Measurements from ENCODE around the gene NOL6. TPM values are rescaled to one million over a fixed set of nuclear protein-coding genes. Genes with fewer than 3 reads are reported as not detected.
A peak's percentile ranks its signal among the peaks of the same experiment; 100 is the strongest.

NOL6 gene
- total and polyA plus RNA-seq, 9 of the 15 experiments (the other 6 are each of a cell fraction or from before 2014, with no cell fraction given), result 7.7 to 58.9 (median 27.0) TPM

DNA sequence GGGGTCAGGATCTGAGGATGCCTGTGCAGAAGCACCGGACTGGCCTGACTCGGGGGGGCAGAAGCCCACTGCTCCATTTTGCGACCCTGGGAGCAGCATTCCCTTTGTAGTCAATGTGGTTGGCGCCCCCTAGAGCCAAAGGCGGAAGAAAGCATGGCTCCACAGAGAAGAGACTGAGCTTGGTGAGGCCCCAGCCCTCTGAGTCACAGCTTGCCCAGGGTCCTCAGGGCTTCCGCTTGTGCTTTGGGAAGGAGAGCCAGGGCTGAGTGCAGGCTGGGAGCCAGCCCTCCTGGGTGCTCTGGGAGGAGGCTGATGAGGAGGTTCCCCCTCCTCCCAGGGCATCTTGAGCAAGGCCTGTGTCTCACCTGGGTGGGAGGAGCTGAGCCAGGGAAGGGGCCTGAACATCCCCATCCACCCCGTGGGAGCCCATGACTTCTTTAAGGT, 20.9 kb downstream of the NOL6 start:
- in situ Hi-C loops (cut with MboI) (no loop called here), intact Hi-C loops (cut with micrococcal nuclease) (loop anchor here (5.0 to 10.0 kb wide), 2 partner anchors 36 to 168 kb away; no protein-coding TSS in a partner anchor)
- BruUV-seq (replicated peaks), result no TSS peak
- Histone ChIP-seq H3K4me3 (no peak overlapping the region), H3K36me3 (ENCODE audit: control insufficient read depth, insufficient read depth, low read length) (no peaks in the 10 kb centered on the region), H2AFZ (ENCODE audit: low read depth, low read length) (peak overlapping the region; percentile 84), H3K79me2 (ENCODE audit: control insufficient read depth, insufficient read depth, low read length) (no peaks in the 10 kb centered on the region), H3K4me2 (ENCODE audit: insufficient read depth, low read length) (peak overlapping the region; percentile 36), H3K27ac (ENCODE audit: extremely low read depth, low read depth, low read length) (peak overlapping the region; percentile 48; the same call in 2 of the 3 replicates), H4K20me1 (replicated peaks; ENCODE audit: control insufficient read depth, insufficient read depth, low read length) (no peaks in the 10 kb centered on the region), H3K4me1 (replicated peaks in 1 of 2; ENCODE audit: control insufficient read depth in 2 of 2, insufficient read depth in 2 of 2, low read length in 2 of 2) (peaks cover 16% of the 10 kb centered on the region in 2 experiments), H3K9me3 (replicated peaks; ENCODE audit: control insufficient read depth, insufficient read depth, low read depth, low read length) (no peaks in the 10 kb centered on the region), H3K9me1 (ENCODE audit: control insufficient read depth, insufficient read depth, low read length) (no peaks in the 10 kb centered on the region), H3K27me3 (ENCODE audit: control insufficient read depth in 2 of 2, insufficient read depth in 2 of 2, low read length in 2 of 2) (no peaks in the 10 kb centered on the region), H3K9ac (ENCODE audit: insufficient read depth in 1 of 2, low read depth in 2 of 2, low read length in 2 of 2) (peak overlapping the region; percentile 51 to 78; a peak in 2 of 4 replicates)
- ATAC-seq, result peak; percentile 94
- POLR2A ChIA-PET, result interaction anchor here (0.5 to 1.2 kb wide), 3 partner anchors 12 to 338 kb away, joined by 3 read pairs; no protein-coding TSS in a partner anchor
- WGBS (ENCODE audit: insufficient coverage, low coverage, missing lambda C conversion rate), result 0% methylated on average over 3 of the region's 7 CpGs
- DNase-seq (ENCODE audit: extremely low read depth in 1 of 4, low spot score in 3 of 4), result peak; percentile 54 to 82 (median 64)
- CTCF ChIA-PET (ENCODE audit: low intra/inter-chr PET ratio), result interaction anchor here (0.6 kb wide), 2 partner anchors 9 to 164 kb away, joined by 3 to 4 read pairs; no protein-coding TSS in a partner anchor
- peak; percentile 89 for FAIRE-seq
- TF ChIP-seq, protein P1, sequence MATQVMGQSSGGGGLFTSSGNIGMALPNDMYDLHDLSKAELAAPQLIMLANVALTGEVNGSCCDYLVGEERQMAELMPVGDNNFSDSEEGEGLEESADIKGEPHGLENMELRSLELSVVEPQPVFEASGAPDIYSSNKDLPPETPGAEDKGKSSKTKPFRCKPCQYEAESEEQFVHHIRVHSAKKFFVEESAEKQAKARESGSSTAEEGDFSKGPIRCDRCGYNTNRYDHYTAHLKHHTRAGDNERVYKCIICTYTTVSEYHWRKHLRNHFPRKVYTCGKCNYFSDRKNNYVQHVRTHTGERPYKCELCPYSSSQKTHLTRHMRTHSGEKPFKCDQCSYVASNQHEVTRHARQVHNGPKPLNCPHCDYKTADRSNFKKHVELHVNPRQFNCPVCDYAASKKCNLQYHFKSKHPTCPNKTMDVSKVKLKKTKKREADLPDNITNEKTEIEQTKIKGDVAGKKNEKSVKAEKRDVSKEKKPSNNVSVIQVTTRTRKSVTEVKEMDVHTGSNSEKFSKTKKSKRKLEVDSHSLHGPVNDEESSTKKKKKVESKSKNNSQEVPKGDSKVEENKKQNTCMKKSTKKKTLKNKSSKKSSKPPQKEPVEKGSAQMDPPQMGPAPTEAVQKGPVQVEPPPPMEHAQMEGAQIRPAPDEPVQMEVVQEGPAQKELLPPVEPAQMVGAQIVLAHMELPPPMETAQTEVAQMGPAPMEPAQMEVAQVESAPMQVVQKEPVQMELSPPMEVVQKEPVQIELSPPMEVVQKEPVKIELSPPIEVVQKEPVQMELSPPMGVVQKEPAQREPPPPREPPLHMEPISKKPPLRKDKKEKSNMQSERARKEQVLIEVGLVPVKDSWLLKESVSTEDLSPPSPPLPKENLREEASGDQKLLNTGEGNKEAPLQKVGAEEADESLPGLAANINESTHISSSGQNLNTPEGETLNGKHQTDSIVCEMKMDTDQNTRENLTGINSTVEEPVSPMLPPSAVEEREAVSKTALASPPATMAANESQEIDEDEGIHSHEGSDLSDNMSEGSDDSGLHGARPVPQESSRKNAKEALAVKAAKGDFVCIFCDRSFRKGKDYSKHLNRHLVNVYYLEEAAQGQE (IDR thresholded peaks at IDR 0.05; ENCODE audit: borderline replicate concordance), result peak; percentile 59
- TF ChIP-seq, protein P1 (CRISPR knock-in tag; IDR thresholded peaks at IDR 0.05; ENCODE audit: low read depth), result no peak
- TF ChIP-seq ELF2 (CRISPR knock-in tag; IDR thresholded peaks at IDR 0.05) (no peak), ZNF263 (CRISPR knock-in tag; IDR thresholded peaks at IDR 0.05; ENCODE audit: borderline replicate concordance) (peak; percentile 49; the same call in 1 of the 2 replicates), GABPB1 (CRISPR knock-in tag; IDR thresholded peaks at IDR 0.05) (peak; percentile 45; the same call in 1 of the 2 replicates), SMC3 (conservative IDR thresholded peaks at IDR 0.05; ENCODE audit: insufficient read depth, low read depth, low read length) (0 out of 2 replicates have a peak, but pooled peaks have one; percentile 28), JUND (IDR thresholded peaks at IDR 0.05; ENCODE audit: borderline replicate concordance, low read depth, low read length) (peak; percentile 70), JUND (tag; IDR thresholded peaks at IDR 0.05; ENCODE audit: borderline replicate concordance, low read depth, low read length) (no peak; the same call in 2 of the 3 replicates), TCFL5 (CRISPR knock-in tag; conservative IDR thresholded peaks at IDR 0.05) (no peak), POLR2G (IDR thresholded peaks at IDR 0.05; ENCODE audit: low read depth, low read length) (peak; percentile 48; the same call in 1 of the 2 replicates), POLR3A (IDR thresholded peaks at IDR 0.05; ENCODE audit: borderline replicate concordance, extremely low read depth, insufficient read depth, insufficient read length) (no peak), YY1 (IDR thresholded peaks at IDR 0.05; ENCODE audit: borderline replicate concordance in 1 of 3, control insufficient read depth in 1 of 3, extremely low read depth in 1 of 3, insufficient read depth in 3 of 3, insufficient read length in 1 of 3, insufficient replicate concordance in 2 of 3, low read depth in 1 of 3, low read length in 2 of 3) (peak in 1 of 3 experiments; percentile 34), RAD21 (CRISPR knock-in tag; conservative IDR thresholded peaks at IDR 0.05 in 1 of 2, IDR thresholded peaks at IDR 0.05 in 1 of 2) (peak; percentile 39 to 71; a peak in 3 of 4 replicates)
